CD4-positive, alpha-beta T cell treated with Interferon alpha-2 for 1 hour (primary cell): ENCODE results near the gene FUT6.
A peak's percentile ranks its signal among the peaks of the same experiment; 100 is the strongest.
"Not testable (repeated sequence)": the region's sequence is repeated elsewhere in the genome, so short reads cannot be mapped to it uniquely, and the experiment has no call there.

ENCODE experiments used
- DNase-seq, 2 donors: peaks; one replicate each; pipeline ENCODE4 v3.0.0-alpha.2; 2020 to 2022

The FUT6 gene

GRCh38 chr19:5857203-5858081 is 17.9 kb upstream of the FUT6 start:
- DNase-seq: no peak

GRCh38 chr19:5855151-5855550 is 15.6 kb upstream of the FUT6 start:
- DNase-seq: not testable (repeated sequence)

GRCh38 chr19:5854121-5854520 is 14.6 kb upstream of the FUT6 start:
- not testable (repeated sequence) for DNase-seq

- DNase-seq: no peak
These were observed 11.8 kb upstream of the FUT6 start, which contains the start of gene FUT3 for GRCh38 chr19:5851302-5851701. Gene FUT3 (minus strand): TSS chr19:5851449.

GRCh38 chr19:5850743-5851293 is 11.3 kb upstream of the FUT6 start:
- DNase-seq: no peak

GRCh38 chr19:5850189-5850588 is 10.7 kb upstream of the FUT6 start:
- no peak for DNase-seq

GRCh38 chr19:5848621-5849020 is 9.1 kb upstream of the FUT6 start:
- not testable (repeated sequence) for DNase-seq

GRCh38 chr19:5847846-5848245 is 8.3 kb upstream of the FUT6 start:
- DNase-seq: not testable (repeated sequence)

- no peak for DNase-seq
These were observed 5.2 kb upstream of the FUT6 start for GRCh38 chr19:5844456-5845433.

GRCh38 chr19:5843295-5843927 is 3.9 kb upstream of the FUT6 start:
- DNase-seq: no peak

GRCh38 chr19:5841735-5842111 is 2.2 kb upstream of the FUT6 start:
- DNase-seq: not testable (repeated sequence)

- DNase-seq: no peak
These were observed 993 bp downstream of the FUT6 start for GRCh38 chr19:5838353-5839064.

- DNase-seq: no peak
These were observed 1.6 kb downstream of the FUT6 start for GRCh38 chr19:5837761-5838352.

GRCh38 chr19:5832527-5833216 is 6.8 kb downstream of the FUT6 start:
- no peak for DNase-seq

GRCh38 chr19:5832061-5832460 is 7.4 kb downstream of the FUT6 start:
- no peak for DNase-seq

- DNase-seq: no peak
These were observed 8.3 kb downstream of the FUT6 start for GRCh38 chr19:5831159-5831558.

GRCh38 chr19:5829567-5830310 is 9.8 kb downstream of the FUT6 start:
- no peak for DNase-seq

- peak in 1 of 2 donors; percentile 26 for DNase-seq
These were observed 10.6 kb downstream of the FUT6 start for GRCh38 chr19:5828661-5829566.
